HPDE6-E6E7 (cell line): ENCODE measurements around the gene ZDHHC20.

Experiments
- DNase-seq: peaks from one replicate; pipeline ENCODE4 v3.0.0; 2011; ENCODE audit warnings: missing footprints; ENCODE audit errors: extremely low spot score

ZDHHC20 gene

GRCh38 chr13:21326155-21327031 is 132.7 kb downstream of the ZDHHC20 start:
- DNase-seq = no peak

- no peak for DNase-seq
Measured at GRCh38 chr13:21324803-21325202, 134.3 kb downstream of the ZDHHC20 start.

GRCh38 chr13:21322988-21323387 is 136.1 kb downstream of the ZDHHC20 start:
- DNase-seq = no peak
